GM12874 (cell line): Measurements from ENCODE around the gene NBL1.

ENCODE experiments used
- CTCF ChIP-seq: IDR thresholded peaks from 2 replicates; pipeline ENCODE4 v1.5.1; 2011; ENCODE audit warnings: low read depth, mild to moderate bottlenecking, control low read depth, low read length, moderate library complexity; ENCODE audit not compliant: insufficient read depth

Gene NBL1

DNA sequence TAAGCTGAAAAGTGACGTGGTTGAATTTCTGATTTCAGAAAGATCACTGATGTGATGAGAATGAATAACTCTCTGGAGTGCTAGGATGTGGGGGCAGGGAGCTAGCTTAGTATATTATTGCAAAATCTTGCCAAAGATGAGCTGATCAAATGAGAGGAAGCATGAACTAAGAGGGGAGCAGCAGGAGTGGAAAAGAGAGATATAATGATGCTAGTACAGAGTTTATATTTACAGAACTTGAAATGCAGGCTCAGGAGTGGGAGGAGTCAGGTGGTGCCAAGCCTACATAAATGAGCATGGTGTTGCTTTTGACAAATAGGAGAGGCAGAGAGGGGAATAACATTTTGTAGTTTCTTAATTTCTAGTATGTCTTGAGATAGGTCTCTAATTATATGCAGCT lies 38.1 kb upstream of the NBL1 start:
- TF ChIP-seq CTCF, result no peak

GRCh38 chr1:19606817-19607642 lies 37.1 kb upstream of the NBL1 start:
- no peak for TF ChIP-seq CTCF

DNA sequence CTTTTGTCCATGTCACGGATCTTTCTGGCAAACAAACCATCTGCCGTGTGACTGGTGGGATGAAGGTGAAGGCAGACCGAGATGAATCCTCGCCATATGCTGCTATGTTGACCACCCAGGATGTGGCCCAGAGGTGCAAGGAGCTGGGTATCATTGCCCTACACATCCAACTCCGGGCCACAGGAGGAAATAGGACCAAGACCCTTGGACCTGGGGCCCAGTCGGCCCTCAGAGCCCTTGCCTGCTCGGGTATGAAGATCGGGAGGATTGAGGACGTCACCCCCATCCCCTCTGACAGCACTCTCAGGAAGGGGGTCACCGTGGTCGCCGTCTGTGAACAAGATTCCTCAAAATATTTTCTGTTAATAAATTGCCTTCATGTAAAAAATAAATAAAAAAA lies 35.9 kb upstream of the NBL1 start:
- no peak for TF ChIP-seq CTCF

DNA sequence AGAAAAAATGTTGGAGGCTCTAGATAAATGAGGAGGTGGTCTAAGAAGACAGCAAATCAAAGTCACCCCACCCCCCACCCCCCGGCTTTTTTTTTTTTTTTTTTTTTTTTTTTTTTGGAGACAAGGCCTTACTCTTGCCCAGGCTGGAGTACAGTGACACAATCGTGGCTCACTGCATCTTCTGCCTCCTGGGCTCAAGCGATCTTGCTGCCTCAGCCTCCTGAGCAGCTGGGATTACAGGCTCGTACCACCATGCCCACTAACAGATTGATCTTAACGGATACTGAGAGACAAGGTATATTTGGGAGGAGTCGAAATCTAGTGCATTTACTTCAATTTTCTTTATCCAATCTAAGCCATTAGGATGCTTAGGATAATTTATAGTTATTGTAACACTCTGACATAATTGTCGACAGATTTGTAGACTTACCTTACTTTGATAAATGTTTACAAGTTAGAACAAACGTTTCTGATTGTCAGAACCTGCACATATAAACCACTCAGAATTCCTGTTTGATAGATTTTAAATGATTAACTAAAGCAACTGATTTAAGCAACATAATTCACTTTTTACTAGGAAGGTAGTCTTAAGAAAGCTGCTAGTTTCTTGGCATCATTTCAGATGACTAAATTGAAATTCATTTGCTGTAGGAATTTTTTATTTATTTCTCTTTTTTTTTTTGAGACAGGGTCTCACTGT lies 33.7 kb upstream of the NBL1 start:
- no peak for TF ChIP-seq CTCF

DNA sequence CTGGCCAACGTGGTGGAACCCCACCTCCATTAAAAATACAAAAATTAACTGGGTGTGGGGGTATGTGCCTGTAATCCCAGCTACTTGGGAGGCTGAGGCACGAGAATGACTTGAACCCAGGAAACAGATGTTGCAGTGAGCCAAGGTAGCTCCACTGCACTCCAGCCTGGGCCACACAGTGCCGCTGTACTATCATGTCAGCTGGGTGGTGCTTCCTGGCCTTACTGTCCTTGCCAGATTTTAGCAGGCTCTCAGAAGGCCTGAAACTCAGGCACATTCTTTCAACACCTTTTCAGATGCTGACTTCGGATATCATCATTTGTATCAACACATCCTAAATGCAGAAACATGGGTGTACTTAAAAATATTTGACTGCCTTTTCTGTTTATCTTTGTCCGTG lies 31.6 kb upstream of the NBL1 start:
- TF ChIP-seq CTCF, result no peak

GRCh38 chr1:19613171-19613703 lies 30.9 kb upstream of the NBL1 start:
- no peak for TF ChIP-seq CTCF

DNA sequence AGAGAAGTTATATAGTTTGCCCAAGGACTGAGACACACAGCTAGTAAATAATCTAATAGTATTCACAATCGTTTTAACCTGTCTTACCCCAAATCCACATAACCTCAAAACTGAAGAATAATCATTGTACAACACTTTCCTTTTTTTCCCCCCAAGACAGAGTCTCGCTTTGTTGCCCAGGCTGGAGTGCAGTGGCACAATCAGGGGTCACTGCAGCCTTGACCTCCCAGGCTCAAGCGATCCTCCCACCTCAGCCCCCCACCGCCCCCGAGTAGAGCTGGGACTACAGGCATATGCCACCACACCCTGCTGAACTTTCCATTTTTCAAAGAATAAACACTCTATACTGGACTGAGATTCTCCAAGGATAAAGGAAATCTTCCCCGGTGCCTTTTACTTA lies 28.7 kb upstream of the NBL1 start:
- no peak for TF ChIP-seq CTCF
